ENCODE results near the gene SLC19A1. TPM values are rescaled to one million over a fixed set of nuclear protein-coding genes. Genes with fewer than 3 reads are reported as not detected.
"Not testable (repeated sequence)": the region's sequence is repeated elsewhere in the genome, so short reads cannot be mapped to it uniquely, and the experiment has no call there.

The SLC19A1 gene
- total RNA-seq, 2 donors from 2014 or later: 4.7 to 6.1 TPM

- Histone ChIP-seq H3K36me3 (no peaks in the 10 kb centered on the region), H3K27me3 (replicated peaks; ENCODE audit: insufficient read depth) (no peaks in the 10 kb centered on the region), H3K4me1 (ENCODE audit: control insufficient read depth in 1 of 2, low read depth in 2 of 2) (no peaks in the 10 kb centered on the region), H3K4me3 (no peak overlapping the region), H3K9me3 (no peaks in the 10 kb centered on the region), H3K27ac (no peak overlapping the region)
- ATAC-seq (ENCODE audit: insufficient number of reproducible peaks, low FRiP score, low read depth): no peak
- no peak for DNase-seq (ENCODE audit: low spot score)
- TF ChIP-seq, protein P1, sequence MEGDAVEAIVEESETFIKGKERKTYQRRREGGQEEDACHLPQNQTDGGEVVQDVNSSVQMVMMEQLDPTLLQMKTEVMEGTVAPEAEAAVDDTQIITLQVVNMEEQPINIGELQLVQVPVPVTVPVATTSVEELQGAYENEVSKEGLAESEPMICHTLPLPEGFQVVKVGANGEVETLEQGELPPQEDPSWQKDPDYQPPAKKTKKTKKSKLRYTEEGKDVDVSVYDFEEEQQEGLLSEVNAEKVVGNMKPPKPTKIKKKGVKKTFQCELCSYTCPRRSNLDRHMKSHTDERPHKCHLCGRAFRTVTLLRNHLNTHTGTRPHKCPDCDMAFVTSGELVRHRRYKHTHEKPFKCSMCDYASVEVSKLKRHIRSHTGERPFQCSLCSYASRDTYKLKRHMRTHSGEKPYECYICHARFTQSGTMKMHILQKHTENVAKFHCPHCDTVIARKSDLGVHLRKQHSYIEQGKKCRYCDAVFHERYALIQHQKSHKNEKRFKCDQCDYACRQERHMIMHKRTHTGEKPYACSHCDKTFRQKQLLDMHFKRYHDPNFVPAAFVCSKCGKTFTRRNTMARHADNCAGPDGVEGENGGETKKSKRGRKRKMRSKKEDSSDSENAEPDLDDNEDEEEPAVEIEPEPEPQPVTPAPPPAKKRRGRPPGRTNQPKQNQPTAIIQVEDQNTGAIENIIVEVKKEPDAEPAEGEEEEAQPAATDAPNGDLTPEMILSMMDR (IDR thresholded peaks at IDR 0.05): no peak
These were observed 9.3 kb downstream of the SLC19A1 start for GRCh38 chr21:45532826-45533360.

- Histone ChIP-seq H3K4me3 (no peak overlapping the region), H3K27ac (no peak overlapping the region), H3K4me1 (ENCODE audit: control insufficient read depth in 1 of 2, low read depth in 2 of 2) (no peaks in the 10 kb centered on the region), H3K36me3 (no peaks in the 10 kb centered on the region), H3K27me3 (replicated peaks; ENCODE audit: insufficient read depth) (no peaks in the 10 kb centered on the region), H3K9me3 (no peaks in the 10 kb centered on the region)
- no peak for DNase-seq (ENCODE audit: low spot score)
- ATAC-seq (ENCODE audit: insufficient number of reproducible peaks, low FRiP score, low read depth): no peak
- TF ChIP-seq, protein P1 (IDR thresholded peaks at IDR 0.05): no peak
These were observed 10.6 kb downstream of the SLC19A1 start for GRCh38 chr21:45531393-45532215.

GRCh38 chr21:45531114-45531392 lies 11.2 kb downstream of the SLC19A1 start:
- not testable (repeated sequence) for H3K36me3 ChIP-seq; DNase-seq (ENCODE audit: low spot score)

DNA sequence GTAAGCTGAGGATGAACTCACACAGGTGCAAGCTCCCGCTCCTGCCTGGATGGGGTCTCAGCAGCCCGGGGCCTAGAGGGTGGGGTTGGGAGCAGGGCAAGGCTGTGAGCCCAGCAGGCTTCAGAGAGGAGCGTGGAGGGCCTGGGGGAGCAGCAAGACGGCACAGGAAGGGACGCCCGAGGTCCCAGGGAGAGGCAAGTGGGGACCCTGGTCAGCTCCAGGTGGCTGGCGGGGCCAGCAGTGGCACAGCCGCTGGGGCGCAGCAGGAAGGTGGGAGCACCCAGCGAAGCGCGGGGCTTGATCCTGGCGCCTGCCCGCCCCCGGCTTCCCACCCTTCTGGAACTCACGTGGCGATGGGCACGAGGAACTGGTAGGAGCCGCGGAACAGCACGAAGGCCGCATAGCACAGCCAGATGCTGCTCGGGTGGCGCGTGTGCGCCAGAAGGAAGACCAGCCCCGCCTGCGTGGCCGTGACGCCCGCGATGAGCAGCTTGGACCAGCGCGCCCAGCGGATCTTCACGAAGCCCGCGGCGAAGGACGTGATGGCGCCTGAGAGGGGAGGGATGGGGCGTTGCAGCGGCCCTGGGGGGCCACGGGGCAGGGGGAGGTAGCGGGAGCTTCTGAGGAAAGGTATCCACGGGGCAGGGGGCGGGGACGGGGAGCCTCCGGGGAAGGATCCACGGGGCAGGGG lies 11.7 kb downstream of the SLC19A1 start:
- Histone ChIP-seq H3K4me1 (ENCODE audit: control insufficient read depth in 1 of 2, low read depth in 2 of 2) (no peaks in the 10 kb centered on the region), H3K27ac (no peak overlapping the region), H3K9me3 (no peaks in the 10 kb centered on the region), H3K27me3 (replicated peaks; ENCODE audit: insufficient read depth) (no peaks in the 10 kb centered on the region), H3K36me3 (no peaks in the 10 kb centered on the region), H3K4me3 (no peak overlapping the region)
- ATAC-seq (ENCODE audit: insufficient number of reproducible peaks, low FRiP score, low read depth): no peak
- TF ChIP-seq, protein P1 (IDR thresholded peaks at IDR 0.05): no peak
- DNase-seq (ENCODE audit: low spot score): no peak

More at GRCh38 chr21:45531114-45531392, 11.2 kb downstream of the SLC19A1 start:
- not testable (repeated sequence) for ATAC-seq (ENCODE audit: insufficient number of reproducible peaks, low FRiP score, low read depth); H3K9me3 ChIP-seq; H3K27me3 ChIP-seq (replicated peaks; ENCODE audit: insufficient read depth); H3K4me1 ChIP-seq (ENCODE audit: control insufficient read depth in 1 of 2, low read depth in 2 of 2); H3K27ac ChIP-seq; H3K4me3 ChIP-seq

DNA sequence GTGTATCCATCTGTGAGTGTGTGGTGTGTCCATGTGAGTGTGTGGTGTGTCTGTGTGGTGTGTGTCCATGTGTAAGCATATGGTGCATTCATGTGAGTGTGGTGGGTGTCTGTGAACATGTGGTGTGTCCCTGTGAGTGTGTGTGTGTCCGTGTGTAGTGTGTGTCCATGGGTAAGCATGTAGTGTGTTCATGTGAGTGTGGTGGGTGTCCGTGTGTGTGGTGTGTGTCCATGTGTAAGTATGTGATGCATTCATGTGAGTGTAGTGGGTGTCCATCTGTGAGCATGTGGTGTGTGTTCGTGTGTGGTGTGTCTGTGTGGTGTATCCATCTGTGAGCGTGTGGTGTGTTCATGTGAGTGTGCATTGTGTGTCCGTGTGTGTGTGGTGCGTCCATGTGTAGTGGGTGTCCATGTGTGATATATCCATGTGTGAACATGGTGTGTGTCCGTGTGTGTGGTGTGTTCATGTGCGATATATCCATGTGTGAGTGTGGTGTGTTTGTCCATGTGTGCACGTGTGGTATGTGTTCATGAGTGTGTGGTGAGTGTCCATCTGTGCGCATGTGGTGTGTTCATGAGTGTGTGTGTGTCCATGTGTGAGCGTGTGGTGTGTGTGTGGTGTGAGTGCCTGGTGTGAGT lies 12.3 kb downstream of the SLC19A1 start:
- Histone ChIP-seq H3K27me3 (replicated peaks; ENCODE audit: insufficient read depth) (no peaks in the 10 kb centered on the region), H3K4me3 (no peak overlapping the region), H3K4me1 (ENCODE audit: control insufficient read depth in 1 of 2, low read depth in 2 of 2) (no peaks in the 10 kb centered on the region), H3K27ac (no peak overlapping the region), H3K36me3 (no peaks in the 10 kb centered on the region), H3K9me3 (no peaks in the 10 kb centered on the region)
- DNase-seq (ENCODE audit: low spot score): no peak
- TF ChIP-seq, protein P1 (IDR thresholded peaks at IDR 0.05): no peak
- no peak for ATAC-seq (ENCODE audit: insufficient number of reproducible peaks, low FRiP score, low read depth)
